Ishikawa (cell line): Measurements from ENCODE around the gene SETD1B.
A peak's percentile ranks its signal among the peaks of the same experiment; 100 is the strongest.

Experiments
- CEBPB ChIP-seq: IDR thresholded peaks from 2 replicates; pipeline ENCODE4 v1.6.1; 2012
- CREB1 ChIP-seq: IDR thresholded peaks from 2 replicates; pipeline ENCODE4 v1.6.1; 2012; ENCODE audit warnings: low read depth
- EGR1 ChIP-seq: IDR thresholded peaks from 2 replicates; pipeline ENCODE4 v1.6.1; 2012
- EP300 ChIP-seq: IDR thresholded peaks from 2 replicates; pipeline ENCODE4 v1.6.1; 2012; ENCODE audit warnings: borderline replicate concordance
- FOXM1 ChIP-seq: IDR thresholded peaks from 2 replicates; pipeline ENCODE4 v1.6.1; 2012; ENCODE audit warnings: low read depth, borderline replicate concordance
- MAX ChIP-seq: IDR thresholded peaks from 2 replicates; pipeline ENCODE4 v1.6.1; 2012
- NFIC ChIP-seq: IDR thresholded peaks from 2 replicates; pipeline ENCODE4 v1.6.1; 2012
- RAD21 ChIP-seq: IDR thresholded peaks from 2 replicates; pipeline ENCODE4 v1.6.1; 2012; ENCODE audit warnings: low read depth
- REST ChIP-seq: IDR thresholded peaks from 2 replicates; pipeline ENCODE4 v1.6.1; 2012; ENCODE audit warnings: low read depth, mild to moderate bottlenecking
- TAF1 ChIP-seq: IDR thresholded peaks from 2 replicates; pipeline ENCODE4 v1.6.1; 2012; ENCODE audit warnings: low read depth, mild to moderate bottlenecking
- TCF12 ChIP-seq: IDR thresholded peaks from 2 replicates; pipeline ENCODE4 v1.6.1; 2012; ENCODE audit warnings: low read depth
- TEAD4 ChIP-seq: IDR thresholded peaks from 2 replicates; pipeline ENCODE4 v1.6.1; 2012
- USF1 ChIP-seq: IDR thresholded peaks from 2 replicates; pipeline ENCODE4 v1.6.1; 2012
- YY1 ChIP-seq: IDR thresholded peaks from 2 replicates; pipeline ENCODE4 v1.6.1; 2012; ENCODE audit warnings: low read depth
- ZBTB7A ChIP-seq: IDR thresholded peaks from 2 replicates; pipeline ENCODE4 v1.6.1; 2012; ENCODE audit warnings: low read depth

The SETD1B gene

GRCh38 chr12:121765573-121765972, 38.2 kb upstream of the SETD1B start:
- no peak for TF ChIP-seq USF1
- TF ChIP-seq EGR1: no peak
- no peak for TF ChIP-seq CREB1
- no peak for TF ChIP-seq YY1
- no peak for TF ChIP-seq EP300
- no peak for TF ChIP-seq FOXM1
- TF ChIP-seq TEAD4: no peak

GRCh38 chr12:121766290-121767039, 37.3 kb upstream of the SETD1B start:
- no peak for TF ChIP-seq CEBPB
- TF ChIP-seq ZBTB7A: no peak
- no peak for TF ChIP-seq EGR1
- TF ChIP-seq NFIC: no peak
- peak; percentile 77 for TF ChIP-seq USF1
- no peak for TF ChIP-seq MAX

GRCh38 chr12:121767525-121768016, 36.2 kb upstream of the SETD1B start:
- TF ChIP-seq RAD21 (no peak), EGR1 (no peak), CREB1 (no peak), NFIC (no peak), TEAD4 (no peak), TAF1 (no peak), FOXM1 (no peak), MAX (no peak)

GRCh38 chr12:121769297-121769830, 34.4 kb upstream of the SETD1B start:
- TF ChIP-seq TEAD4 (no peak), CEBPB (no peak), EP300 (no peak), FOXM1 (no peak), RAD21 (no peak), USF1 (no peak)

- TF ChIP-seq TCF12: no peak
- TF ChIP-seq USF1: no peak
- TF ChIP-seq FOXM1: no peak
- TF ChIP-seq CREB1: no peak
- no peak for TF ChIP-seq RAD21
- TF ChIP-seq MAX: no peak
- TF ChIP-seq TEAD4: no peak
- TF ChIP-seq NFIC: no peak
- no peak for TF ChIP-seq YY1
- TF ChIP-seq EGR1: no peak
- TF ChIP-seq TAF1: no peak
- TF ChIP-seq EP300: no peak
- TF ChIP-seq CEBPB: no peak
- no peak for TF ChIP-seq ZBTB7A
Observed at GRCh38 chr12:121769831-121770301, 33.9 kb upstream of the SETD1B start.

- TF ChIP-seq REST (no peak), EGR1 (no peak), TAF1 (no peak), USF1 (no peak), CREB1 (no peak), EP300 (no peak), MAX (no peak), RAD21 (no peak), NFIC (no peak), FOXM1 (no peak), YY1 (no peak), TEAD4 (no peak), CEBPB (no peak), ZBTB7A (no peak), TCF12 (no peak)
Observed at GRCh38 chr12:121770388-121770787, 33.4 kb upstream of the SETD1B start.
